Activated CD4-positive, alpha-beta T cell treated with anti-CD3 and anti-CD28 coated beads, Interleukin-2, amount 50 U/mL, for 24 hours (primary cell): ENCODE results near the gene SLC35E1.

ENCODE experiments used
- DNase-seq, 2 donors: peaks; one replicate each; pipeline ENCODE4 v3.0.0-alpha.2; 2020; ENCODE audit warnings: low read depth in 1 of 2, low spot score in 1 of 2

The SLC35E1 gene

GRCh38 chr19:16599655-16600346, 27.6 kb upstream of the SLC35E1 start:
- no peak for DNase-seq

DNA sequence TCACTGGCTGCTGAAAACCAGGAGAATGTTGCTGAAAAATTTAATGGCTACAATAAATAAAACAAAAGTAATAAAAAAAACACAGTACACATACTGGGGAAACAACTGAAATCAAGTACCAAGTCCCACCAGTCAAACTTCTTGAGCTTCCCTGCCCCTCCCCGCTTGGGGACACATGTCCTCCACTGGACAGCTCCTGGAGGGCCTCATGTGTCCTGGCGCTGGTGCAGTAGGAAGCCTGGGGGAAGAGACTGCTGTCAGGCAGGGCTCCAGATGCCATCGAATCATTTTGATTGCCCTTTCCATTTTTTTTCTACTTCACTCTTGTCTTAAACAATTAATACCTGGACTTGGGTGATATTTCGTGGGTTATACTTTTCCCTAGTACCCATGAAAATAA, 26.6 kb upstream of the SLC35E1 start:
- DNase-seq, result no peak

DNA sequence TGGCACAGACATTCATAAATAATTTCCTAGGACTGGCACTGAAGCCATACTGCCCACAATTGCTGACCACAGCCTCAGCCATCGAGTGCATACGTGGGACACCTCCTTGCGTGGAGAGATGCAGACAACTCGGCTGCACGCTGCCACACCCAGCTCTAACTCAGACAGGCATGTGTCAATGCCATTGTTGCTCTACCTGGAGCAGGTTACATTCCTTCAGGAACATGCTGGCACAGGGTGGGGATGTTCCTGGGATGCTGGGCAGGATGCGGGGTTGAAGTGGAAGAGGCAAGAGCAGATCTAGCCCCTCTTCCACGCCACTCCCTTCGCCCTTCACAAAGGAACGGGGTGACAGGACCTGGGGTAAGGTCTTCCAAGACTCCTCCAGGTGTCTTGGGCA, 24.2 kb upstream of the SLC35E1 start:
- no peak for DNase-seq

- DNase-seq, result no peak
Observed at GRCh38 chr19:16595097-16595496, 22.9 kb upstream of the SLC35E1 start.

DNA sequence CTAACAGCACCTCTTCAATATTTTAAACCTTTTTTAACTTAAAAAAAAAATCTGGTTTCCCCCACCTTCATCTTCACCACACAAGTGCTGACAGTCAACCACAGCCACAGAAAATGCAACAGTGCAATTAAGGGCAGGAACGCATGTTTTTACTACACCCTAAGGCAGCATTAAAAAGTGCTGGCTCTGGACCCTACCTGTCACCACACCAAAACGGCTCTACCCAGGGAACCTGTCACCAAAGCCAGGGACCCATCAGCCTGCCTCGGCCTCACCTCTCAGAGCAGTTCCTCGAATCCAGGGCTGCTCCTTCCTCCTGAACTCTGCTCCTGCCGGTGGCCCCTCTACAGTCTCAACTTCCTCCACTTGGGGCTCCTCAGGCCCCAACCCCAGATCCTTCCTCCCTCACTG, 22.5 kb upstream of the SLC35E1 start:
- DNase-seq, result no peak

DNA sequence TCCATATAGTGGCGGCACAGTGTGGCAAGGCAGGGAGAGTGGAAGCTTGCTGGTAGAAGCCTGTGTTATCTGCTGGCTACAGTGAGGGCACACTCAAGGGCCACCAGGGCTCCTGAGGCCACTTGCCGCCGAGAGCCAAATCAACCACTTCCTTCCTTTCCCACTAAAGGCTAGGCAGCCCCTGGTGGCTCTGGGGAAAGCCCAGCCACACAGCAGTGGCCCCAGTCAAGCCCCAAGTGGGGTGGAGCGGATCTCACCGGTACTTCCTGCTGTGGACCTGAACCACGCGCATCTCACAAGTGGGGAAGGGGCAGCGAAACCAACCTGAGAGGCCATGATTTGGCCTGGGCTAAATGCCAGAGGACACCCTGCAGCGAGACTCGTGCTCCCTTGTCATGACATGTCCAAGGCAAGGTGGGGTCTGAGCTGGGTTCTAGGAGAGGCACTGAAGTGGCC, 21.9 kb upstream of the SLC35E1 start:
- DNase-seq, result no peak

GRCh38 chr19:16593181-16593580, 21.0 kb upstream of the SLC35E1 start:
- DNase-seq, result no peak

DNA sequence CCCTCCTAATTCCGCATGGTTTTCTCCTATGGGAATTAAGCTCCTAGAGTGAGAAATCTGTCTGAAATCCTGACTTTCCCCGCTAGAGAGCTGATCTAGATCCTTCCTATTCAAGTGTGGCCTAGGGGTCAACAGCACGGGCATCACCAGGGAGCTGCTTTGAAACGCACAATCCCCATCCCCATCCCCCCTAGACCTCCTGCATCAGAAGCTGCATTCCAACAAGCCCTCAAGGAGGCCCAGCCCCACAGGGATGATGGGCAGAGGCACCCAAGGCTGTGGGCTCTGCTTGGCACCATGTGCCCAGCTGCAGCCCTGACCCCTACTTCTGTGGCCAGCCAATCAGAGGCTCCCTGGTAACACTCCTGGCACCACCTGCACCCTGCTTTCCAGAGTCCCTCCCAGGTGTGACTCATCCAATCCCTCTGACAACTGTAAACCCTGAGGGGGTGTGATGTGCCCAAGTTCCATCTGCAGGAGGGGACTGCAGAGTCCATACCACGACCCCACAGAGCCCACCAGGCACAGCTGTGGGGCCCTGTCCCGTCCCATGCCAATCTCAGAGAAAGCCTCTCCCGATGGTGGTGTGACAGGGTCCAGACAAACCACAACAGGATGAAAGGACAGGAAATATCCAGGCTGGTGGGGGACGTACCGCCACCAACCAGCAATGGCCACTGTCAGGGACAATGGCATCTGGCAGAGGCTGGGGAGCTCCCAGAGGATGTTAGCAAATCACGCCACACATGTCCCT, 19.8 kb upstream of the SLC35E1 start:
- no peak for DNase-seq

- DNase-seq, result no peak
Observed at GRCh38 chr19:16590876-16591802, 18.9 kb upstream of the SLC35E1 start.

DNA sequence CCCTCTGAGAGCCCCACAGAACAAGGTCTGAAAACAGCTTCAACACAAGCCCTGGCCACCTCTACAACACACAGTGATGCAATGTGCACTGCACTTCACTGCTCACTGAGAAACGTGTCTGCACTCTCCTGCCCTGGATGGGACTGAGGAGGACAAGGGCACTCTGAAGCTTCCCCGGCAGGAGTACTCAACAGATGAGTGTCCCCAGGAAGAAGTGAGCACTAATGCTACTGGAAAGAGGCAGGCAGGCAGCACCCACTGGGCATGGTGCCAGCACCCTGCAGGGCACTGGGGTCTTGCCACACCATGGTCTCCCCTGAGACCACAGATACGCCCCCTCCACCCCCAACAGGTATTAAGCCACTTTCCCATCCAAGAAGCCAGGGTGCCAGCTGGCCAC, 17.7 kb upstream of the SLC35E1 start:
- DNase-seq, result no peak

DNA sequence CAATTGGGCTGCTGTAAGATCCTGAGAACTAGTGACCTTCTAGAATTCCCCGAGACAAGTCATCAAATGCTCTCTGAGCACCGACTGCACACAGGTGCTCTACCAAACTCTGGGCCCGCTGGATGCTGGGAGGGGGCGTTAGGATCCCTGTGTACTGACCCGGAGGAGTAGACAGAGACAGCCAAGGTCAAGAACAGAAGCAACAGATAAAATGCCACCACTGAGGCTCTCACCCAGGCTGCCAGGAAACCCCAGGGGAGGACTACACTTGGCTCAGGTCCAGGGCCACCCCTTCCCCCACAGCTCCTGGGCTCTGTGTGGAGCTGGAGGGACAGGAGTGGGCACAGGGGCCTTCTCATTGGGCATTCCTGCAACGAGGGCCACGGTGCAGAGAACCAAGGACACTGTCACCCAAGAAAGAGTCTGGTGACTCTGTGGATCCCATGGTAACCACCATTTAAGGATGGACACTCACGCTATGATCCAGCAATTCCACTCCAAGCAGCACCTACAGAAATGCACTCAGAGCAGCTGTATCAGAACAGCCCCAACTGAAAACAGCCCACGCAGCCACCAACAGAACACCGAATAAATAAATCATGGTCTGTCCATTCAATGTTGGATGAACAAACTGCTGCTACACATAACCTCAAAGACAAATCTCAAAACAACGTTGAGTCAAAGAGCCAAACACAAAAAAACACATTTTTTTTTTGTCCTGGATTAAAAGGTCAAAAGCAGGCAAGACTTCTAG, 16.8 kb upstream of the SLC35E1 start:
- DNase-seq, result no peak

DNA sequence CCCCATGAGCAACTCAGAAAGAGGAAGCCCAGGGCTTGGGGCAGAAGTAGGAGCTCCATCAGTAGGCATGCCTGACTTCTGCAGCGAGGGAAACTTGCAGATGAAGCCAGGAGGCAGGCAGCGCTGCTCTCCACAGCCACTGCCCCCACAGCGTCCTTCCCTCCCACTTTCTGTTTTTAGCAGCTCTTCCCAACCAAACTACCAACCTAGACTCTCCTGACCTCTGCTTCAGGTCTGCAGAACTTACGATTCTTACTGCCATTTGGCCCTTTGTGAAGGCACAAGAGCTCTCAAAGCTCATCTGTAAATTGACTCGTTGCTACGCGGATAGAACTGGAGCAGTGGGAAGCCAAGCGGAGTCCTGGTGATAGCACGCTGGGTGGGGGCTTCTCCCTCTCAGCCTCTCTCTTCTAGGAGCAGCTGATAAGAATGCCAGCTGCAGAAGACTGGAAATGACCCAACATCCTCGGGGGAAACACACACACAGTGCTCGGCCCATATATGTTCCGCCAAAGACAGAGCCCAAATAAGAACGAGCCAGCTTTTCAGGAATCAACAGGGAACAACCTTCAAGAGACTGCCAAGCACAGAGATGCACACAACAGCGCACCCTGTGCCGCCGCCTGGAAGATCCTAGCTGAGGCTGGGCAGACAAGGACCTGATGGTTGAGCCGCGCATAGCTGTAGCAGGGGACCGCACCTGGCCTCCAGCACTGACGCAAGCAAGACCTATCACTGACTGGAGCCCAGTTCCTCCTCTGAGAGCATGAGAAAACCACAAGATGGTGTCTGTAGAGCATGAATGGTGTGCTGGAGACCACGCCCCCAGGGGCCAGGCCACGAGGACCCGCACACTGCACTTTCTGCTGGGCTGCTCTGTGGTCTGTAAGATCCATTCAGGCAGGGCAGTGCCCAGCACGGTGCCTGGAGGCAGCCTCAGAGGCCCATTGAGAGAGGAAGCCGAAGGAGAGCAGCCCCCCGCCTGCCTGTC, 15.9 kb upstream of the SLC35E1 start:
- DNase-seq, result peak in 1 of 2 donors; percentile 47

- no peak for DNase-seq
Observed at GRCh38 chr19:16586991-16587832, 15.0 kb upstream of the SLC35E1 start.

GRCh38 chr19:16586477-16586871, 14.3 kb upstream of the SLC35E1 start:
- DNase-seq, result no peak

- no peak for DNase-seq
Observed at GRCh38 chr19:16585808-16586476, 13.7 kb upstream of the SLC35E1 start.

- DNase-seq, result no peak
Observed at GRCh38 chr19:16585094-16585801, 13.0 kb upstream of the SLC35E1 start.

DNA sequence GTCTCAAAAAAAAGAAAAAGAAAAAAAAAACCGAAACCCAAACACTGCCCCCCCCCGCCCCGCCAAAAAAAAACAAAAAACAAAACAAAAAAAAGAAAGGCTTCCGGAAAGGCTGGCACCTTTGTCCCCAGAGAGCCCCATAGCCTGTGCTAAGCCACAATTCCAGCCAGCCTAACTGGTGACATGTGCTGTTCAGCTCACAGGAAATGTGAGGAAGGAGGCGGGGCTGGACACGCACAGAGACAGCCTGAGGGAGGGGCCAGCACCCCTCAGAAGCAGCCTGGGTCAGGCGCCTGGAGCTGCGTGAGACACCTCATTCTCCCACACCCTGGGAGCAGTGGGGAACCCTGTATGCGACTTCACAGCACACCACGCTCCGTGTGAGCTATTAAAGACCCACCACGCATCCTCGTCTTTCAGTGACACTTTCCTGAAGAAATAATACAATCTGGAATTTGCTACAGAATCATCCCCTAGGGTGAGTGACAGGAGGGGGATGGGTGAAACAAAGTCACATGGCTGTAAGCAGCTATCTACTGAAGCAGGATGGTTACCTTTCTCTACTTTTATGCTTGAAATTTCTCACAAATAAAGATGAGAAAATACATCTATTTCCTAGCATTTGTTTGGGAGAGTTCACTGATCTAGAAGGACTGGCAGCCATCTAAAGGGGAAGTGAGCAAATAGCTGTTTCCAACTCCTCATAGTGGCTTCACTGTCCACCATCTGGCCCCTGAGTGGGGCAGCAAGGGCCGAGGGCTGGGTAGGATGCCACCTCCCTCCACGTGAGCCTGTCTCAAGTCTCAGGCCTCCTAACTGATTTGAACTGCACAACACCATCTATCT, 12.3 kb upstream of the SLC35E1 start:
- peak; percentile 59 to 84 for DNase-seq
